ENCODE results near the gene ARHGEF19. TPM values are rescaled to one million over a fixed set of nuclear protein-coding genes. Genes with fewer than 3 reads are reported as not detected.

The ARHGEF19 gene
- total and polyA plus RNA-seq, 9 of the 15 experiments (the other 6 are each of a cell fraction or from before 2014, with no cell fraction given): 0.73 to 21.0 (median 5.2) TPM

DNA sequence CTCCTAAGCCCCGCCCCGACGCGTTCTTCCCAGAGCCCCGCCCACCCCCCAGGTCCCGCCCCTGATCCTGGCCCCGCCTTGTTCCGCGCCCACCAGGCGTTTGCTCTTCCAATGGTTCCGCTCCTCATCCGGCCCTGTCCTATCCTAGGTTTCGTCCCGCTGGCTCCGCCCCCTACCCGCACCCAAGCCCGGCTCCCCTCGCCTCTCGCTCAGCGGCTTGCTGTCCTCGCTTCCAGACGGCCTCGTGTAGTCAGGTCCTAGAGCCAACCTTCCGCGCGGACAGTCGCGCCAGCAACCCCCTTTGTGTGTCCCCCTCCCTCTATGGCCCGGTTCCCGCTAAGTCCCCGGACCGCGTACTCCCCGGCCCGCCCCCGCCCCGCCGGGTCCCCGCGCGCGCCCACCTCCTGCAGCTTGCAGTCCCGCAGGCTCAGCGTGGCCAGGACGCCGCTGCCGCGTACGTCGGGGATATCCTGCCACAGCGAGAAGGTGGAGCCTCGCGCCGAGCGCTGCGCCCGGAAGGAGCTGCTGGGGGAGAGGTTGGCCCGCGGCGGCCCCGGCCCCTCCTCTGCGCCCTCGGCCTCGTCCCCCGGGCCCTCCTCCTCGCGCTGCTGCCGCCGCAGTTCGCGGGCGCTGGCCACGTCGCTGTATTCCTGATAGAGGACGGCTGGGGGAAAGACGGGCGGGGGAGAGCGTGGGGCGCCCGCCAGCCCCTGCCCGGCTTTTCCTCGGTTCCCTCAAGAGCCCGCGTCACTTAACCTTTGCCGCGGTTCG is 5.7 kb downstream of the ARHGEF19 start (continued):
- TF ChIP-seq ARHGAP35 (IDR thresholded peaks at IDR 0.05; ENCODE audit: partially characterized antibody) (no peak), RBFOX2 (IDR thresholded peaks at IDR 0.05; ENCODE audit: low read depth, low read length) (peak; percentile 97), LARP7 (IDR thresholded peaks at IDR 0.05) (no peak), RERE (CRISPR knock-in tag; IDR thresholded peaks at IDR 0.05; ENCODE audit: borderline replicate concordance) (no peak), HCFC1 (IDR thresholded peaks at IDR 0.05; ENCODE audit: low read depth, low read length) (peak; percentile 34; the same call in 1 of the 2 replicates), ZNF592 (IDR thresholded peaks at IDR 0.05) (peak; percentile 76; the same call in 1 of the 2 replicates), POLR2AphosphoS5 (IDR thresholded peaks at IDR 0.05; ENCODE audit: control insufficient read depth, insufficient read depth, low read depth, low read length) (peak; percentile 78), HEY1 (CRISPR knock-in tag; IDR thresholded peaks at IDR 0.05; ENCODE audit: borderline replicate concordance) (no peak), MTA2 (IDR thresholded peaks at IDR 0.05; ENCODE audit: low read depth) (no peak), GATAD2A (IDR thresholded peaks at IDR 0.05) (peak; percentile 89; the same call in 1 of the 2 replicates), UBTF (IDR thresholded peaks at IDR 0.05; ENCODE audit: borderline replicate concordance in 1 of 2, low read depth in 2 of 2, low read length in 2 of 2) (peak; percentile 68 to 75; a peak in 2 of 4 replicates), MAFK (IDR thresholded peaks at IDR 0.05; ENCODE audit: low read length) (no peak)
- TF ChIP-seq, protein P1, sequence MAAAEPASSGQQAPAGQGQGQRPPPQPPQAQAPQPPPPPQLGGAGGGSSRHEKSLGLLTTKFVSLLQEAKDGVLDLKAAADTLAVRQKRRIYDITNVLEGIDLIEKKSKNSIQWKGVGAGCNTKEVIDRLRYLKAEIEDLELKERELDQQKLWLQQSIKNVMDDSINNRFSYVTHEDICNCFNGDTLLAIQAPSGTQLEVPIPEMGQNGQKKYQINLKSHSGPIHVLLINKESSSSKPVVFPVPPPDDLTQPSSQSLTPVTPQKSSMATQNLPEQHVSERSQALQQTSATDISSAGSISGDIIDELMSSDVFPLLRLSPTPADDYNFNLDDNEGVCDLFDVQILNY (CRISPR knock-in tag; IDR thresholded peaks at IDR 0.05): peak; percentile 72; the same call in 1 of the 2 replicates
- TF ChIP-seq, protein P2, sequence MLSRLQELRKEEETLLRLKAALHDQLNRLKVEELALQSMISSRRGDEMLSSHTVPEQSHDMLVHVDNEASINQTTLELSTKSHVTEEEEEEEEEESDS (CRISPR knock-in tag; IDR thresholded peaks at IDR 0.05): no peak

All from K562 (cell line).